ENCODE results near the gene ARL6IP6. TPM values are rescaled to one million over a fixed set of nuclear protein-coding genes. Genes with fewer than 3 reads are reported as not detected.
"Not testable (repeated sequence)": the region's sequence is repeated elsewhere in the genome, so short reads cannot be mapped to it uniquely, and the experiment has no call there.

The ARL6IP6 gene
- polyA plus RNA-seq, 4 donors: 5.7 to 21.9 (median 11.9) TPM

DNA sequence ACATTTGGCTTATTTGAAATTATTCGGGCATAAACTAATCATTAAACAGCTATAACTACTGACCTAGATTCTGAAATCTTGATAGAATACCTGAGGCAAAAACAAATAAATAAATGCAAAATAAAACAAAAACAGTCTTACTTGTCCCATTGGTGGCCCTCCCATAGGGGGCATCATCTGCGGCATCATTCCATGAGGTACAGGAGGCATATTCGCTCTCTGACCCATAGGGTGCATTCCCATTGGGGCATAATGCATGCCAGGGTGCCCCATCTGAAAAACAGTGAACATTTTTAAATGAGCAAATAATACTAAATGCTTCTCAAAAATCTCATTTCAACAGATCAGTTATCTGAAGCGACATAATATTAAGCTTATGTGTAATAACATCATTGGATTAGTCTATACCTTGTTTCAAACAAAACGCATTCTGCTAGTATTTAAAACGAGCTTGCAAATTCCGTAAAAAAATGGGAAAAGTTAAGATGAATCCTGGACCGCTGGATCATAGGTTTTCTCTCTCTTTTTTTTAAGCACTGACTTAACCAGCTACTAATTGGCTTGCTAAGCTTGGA is 2.5 kb upstream of the ARL6IP6 start:
- FAIRE-seq: no peak
- H3K9me3 ChIP-seq (ENCODE audit: control insufficient read depth in 2 of 2, insufficient read depth in 1 of 2, low read depth in 1 of 2, low read length in 1 of 2): no peaks in the 10 kb centered on the region
- peak; percentile 18 to 35 for DNase-seq
- peaks cover 0 to 4% (median 4%) of the 10 kb centered on the region in 3 donors for H3K36me3 ChIP-seq (ENCODE audit: control insufficient read depth in 3 of 3, insufficient read depth in 2 of 3, low read depth in 1 of 3, low read length in 3 of 3)
- H3K27me3 ChIP-seq (ENCODE audit: control insufficient read depth in 3 of 3, insufficient read depth in 3 of 3, low read length in 3 of 3): no peaks in the 10 kb centered on the region
- no peak overlapping the region for H3K27ac ChIP-seq (ENCODE audit: low read depth in 1 of 3, low read length in 2 of 3)
- WGBS, 3 donors: 16 to 27% (median 24%) methylated on average over 8 of the region's 8 CpGs
- H3K4me3 ChIP-seq (ENCODE audit: low read depth in 1 of 3, low read length in 3 of 3): peak overlapping the region in 2 of 3 donors; percentile 11 to 77
- H3K4me1 ChIP-seq (ENCODE audit: control insufficient read depth in 3 of 3, insufficient read depth in 2 of 3, low read depth in 1 of 3, low read length in 2 of 3): peaks cover 3 to 10% (median 3%) of the 10 kb centered on the region in 3 donors

DNA sequence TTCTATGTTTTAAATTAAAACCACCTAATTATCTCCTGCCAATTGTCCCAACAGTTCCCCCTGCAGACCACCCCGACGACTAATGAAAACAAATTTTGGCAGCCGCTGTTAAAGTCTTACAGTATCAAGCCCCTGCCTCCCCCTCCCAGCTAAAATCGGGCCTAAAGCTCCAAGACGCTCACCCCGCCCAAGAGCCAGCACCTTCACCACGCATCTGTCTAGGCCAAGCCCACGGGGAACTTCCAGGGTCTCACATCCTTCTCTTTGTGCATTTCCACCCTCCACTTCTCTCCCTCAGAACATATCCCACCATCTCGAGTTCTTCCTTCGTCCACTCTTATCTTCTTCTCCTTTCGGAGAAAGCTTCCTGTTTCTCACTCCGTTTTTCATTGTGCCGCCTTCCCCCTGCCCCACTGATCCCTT is 1.6 kb upstream of the ARL6IP6 start:
- no peak for FAIRE-seq

DNA sequence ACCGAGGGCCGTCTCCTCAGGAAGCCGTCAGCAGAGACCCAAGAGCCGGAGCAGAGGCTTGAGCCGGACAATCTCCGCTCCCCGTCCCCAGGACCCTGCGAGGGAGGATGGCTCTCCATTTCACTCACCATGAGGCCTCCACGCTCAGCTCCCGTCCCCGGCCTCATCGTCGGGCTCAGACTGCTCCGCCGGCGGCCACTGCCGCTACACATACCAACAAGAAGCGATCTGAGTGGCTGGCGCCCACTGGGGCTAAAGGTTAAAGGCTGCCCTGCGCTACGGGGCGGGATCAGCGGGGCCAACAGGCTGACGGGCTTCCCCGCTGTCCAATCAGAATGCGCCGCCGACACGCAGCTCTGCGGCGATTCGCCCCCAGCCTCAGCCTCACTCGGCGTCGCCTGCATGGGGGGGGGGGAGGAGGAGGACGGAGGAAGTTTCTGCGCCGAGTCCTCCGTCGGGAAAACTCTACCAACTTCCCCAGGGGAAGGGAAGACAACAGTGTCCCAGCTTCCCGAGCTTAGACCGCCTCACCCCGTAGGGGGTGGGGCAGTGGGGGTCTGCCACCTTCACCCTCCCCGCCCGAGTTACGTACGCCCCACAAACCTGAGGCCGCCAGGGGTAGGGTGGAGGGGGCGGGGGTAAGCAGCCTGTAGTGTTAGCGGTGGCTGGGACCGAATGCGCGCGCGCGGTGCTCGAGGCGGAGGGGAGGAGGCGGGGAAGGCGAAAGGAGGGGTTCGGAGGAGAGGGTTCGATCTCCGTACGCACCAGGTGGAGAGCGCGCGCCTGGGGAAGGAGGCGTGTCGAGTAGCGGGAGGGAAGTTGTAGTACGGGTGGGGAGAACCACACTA is 968 bp upstream of the ARL6IP6 start, which contains the start of gene PRPF40A:
PRPF40A (minus strand) TSS at position 234 of the 848 bp plus-strand sequence; CDS start at position 212, 22 bp downstream.
- no peak for FAIRE-seq
- 0 to 1% (median 0%) methylated on average over 63 to 71 of the region's 71 CpGs for WGBS, 3 donors

More for the DNA sequence above, 1.6 kb upstream of the ARL6IP6 start:
- Histone ChIP-seq H3K36me3 (ENCODE audit: control insufficient read depth in 3 of 3, insufficient read depth in 2 of 3, low read depth in 1 of 3, low read length in 3 of 3) (peaks cover 0 to 4% (median 4%) of the 10 kb centered on the region in 3 donors), H3K4me3 (ENCODE audit: low read depth in 1 of 3, low read length in 3 of 3) (peak overlapping the region; percentile 53 to 83 (median 77)), H3K27me3 (ENCODE audit: control insufficient read depth in 3 of 3, insufficient read depth in 3 of 3, low read length in 3 of 3) (no peaks in the 10 kb centered on the region), H3K9me3 (ENCODE audit: control insufficient read depth in 2 of 2, insufficient read depth in 1 of 2, low read depth in 1 of 2, low read length in 1 of 2) (no peaks in the 10 kb centered on the region), H3K27ac (ENCODE audit: low read depth in 1 of 3, low read length in 2 of 3) (peak overlapping the region; percentile 39 to 98 (median 92)), H3K4me1 (ENCODE audit: control insufficient read depth in 3 of 3, insufficient read depth in 2 of 3, low read depth in 1 of 3, low read length in 2 of 3) (peaks cover 3 to 10% (median 3%) of the 10 kb centered on the region in 3 donors)
- WGBS, 3 donors: 0 to 1% (median 0%) methylated on average over 13 of the region's 13 CpGs
- no peak for DNase-seq

DNA sequence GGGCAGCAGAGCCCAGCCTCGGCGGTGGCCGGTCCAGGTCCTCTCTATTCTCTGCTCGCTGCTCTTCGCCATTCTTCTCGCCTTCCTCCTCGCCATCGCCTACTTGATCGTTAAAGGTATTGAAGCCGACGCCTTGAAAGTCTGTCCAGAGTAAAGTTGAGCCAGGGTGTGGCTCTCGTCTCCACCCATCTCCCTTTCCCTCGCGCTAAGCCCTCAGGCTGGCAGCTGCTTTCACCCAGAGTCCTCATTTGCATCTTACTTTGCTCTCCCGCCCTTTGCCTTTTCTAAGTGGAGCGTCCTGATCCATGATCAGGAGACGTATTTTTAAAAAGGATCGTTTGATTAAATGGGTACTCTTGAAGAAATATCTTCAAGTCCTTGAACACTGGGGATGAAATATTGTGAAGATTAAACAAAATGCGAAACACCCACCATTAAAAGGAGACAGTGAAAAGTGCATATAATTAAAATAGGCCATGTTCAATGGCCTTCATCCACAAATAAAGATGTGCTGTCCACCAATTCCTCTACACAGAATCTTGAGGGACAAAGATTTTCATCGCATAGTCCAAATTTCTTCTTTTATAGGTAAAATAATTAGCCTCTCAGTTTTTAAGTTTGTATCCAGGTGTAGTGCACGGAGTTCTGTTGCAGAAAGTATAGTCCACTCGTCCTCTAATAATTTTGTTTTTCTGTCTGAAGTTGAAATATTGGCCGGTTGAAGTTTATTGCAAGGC is 657 bp downstream of the ARL6IP6 start:
- no peaks in the 10 kb centered on the region for H3K9me3 ChIP-seq (ENCODE audit: control insufficient read depth in 2 of 2, insufficient read depth in 1 of 2, low read depth in 1 of 2, low read length in 1 of 2)
- DNase-seq (peak; percentile 88 to 93), FAIRE-seq (no peak)
- H3K36me3 ChIP-seq (ENCODE audit: control insufficient read depth in 3 of 3, insufficient read depth in 2 of 3, low read depth in 1 of 3, low read length in 3 of 3): peaks cover 0 to 1% (median 0%) of the 10 kb centered on the region in 3 donors
- peak overlapping the region; percentile 98 to 100 (median 99) for H3K27ac ChIP-seq (ENCODE audit: low read depth in 1 of 3, low read length in 2 of 3)
- WGBS, 3 donors: 2 to 4% (median 3%) methylated on average over 23 of the region's 23 CpGs
- H3K4me3 ChIP-seq (ENCODE audit: low read depth in 1 of 3, low read length in 3 of 3): peak overlapping the region; percentile 53 to 77 (median 66)
- peaks cover 3 to 10% (median 3%) of the 10 kb centered on the region in 3 donors for H3K4me1 ChIP-seq (ENCODE audit: control insufficient read depth in 3 of 3, insufficient read depth in 2 of 3, low read depth in 1 of 3, low read length in 2 of 3)
- H3K27me3 ChIP-seq (ENCODE audit: control insufficient read depth in 3 of 3, insufficient read depth in 3 of 3, low read length in 3 of 3): no peaks in the 10 kb centered on the region

More for the DNA sequence above, 968 bp upstream of the ARL6IP6 start, which contains the start of gene PRPF40A:
- Histone ChIP-seq H3K9me3 (ENCODE audit: control insufficient read depth in 2 of 2, insufficient read depth in 1 of 2, low read depth in 1 of 2, low read length in 1 of 2) (no peaks in the 10 kb centered on the region), H3K4me3 (ENCODE audit: low read depth in 1 of 3, low read length in 3 of 3) (peak within 1 kb of the TSS; percentile 53 to 83 (median 77)), H3K4me1 (ENCODE audit: control insufficient read depth in 3 of 3, insufficient read depth in 2 of 3, low read depth in 1 of 3, low read length in 2 of 3) (peaks cover 3 to 10% (median 3%) of the 10 kb centered on the region in 3 donors), H3K36me3 (ENCODE audit: control insufficient read depth in 3 of 3, insufficient read depth in 2 of 3, low read depth in 1 of 3, low read length in 3 of 3) (peaks cover 0 to 4% (median 3%) of the 10 kb centered on the region in 3 donors), H3K27ac (ENCODE audit: low read depth in 1 of 3, low read length in 2 of 3) (peak within 1 kb of the TSS; percentile 98 to 100 (median 99)), H3K27me3 (ENCODE audit: control insufficient read depth in 3 of 3, insufficient read depth in 3 of 3, low read length in 3 of 3) (no peaks in the 10 kb centered on the region)
- peak; percentile 98 to 99 for DNase-seq

DNA sequence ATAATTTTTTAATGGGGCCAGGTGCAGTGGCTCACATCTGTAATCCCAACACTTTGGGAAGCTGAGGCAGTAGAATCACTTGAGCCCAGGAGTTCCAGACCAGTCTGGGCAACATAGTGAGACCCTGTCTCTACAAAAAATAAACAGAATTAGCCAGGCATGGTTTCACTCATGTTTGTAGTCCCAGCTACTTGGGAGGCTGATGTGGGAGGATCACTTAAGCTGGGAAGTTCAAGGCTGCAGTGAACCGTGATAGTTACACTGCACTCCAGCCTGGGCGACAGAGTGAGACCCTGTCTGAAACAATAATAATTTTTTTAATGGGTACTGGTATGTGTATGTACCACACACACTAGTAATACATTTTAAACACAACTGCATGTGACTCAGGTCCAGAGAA is 2.4 kb downstream of the ARL6IP6 start:
- peaks cover 3 to 10% (median 3%) of the 10 kb centered on the region in 3 donors for H3K4me1 ChIP-seq (ENCODE audit: control insufficient read depth in 3 of 3, insufficient read depth in 2 of 3, low read depth in 1 of 3, low read length in 2 of 3)
- 79 to 82% (median 81%) methylated on average over 2 of the region's 2 CpGs for WGBS, 3 donors
- no peak for DNase-seq

DNA sequence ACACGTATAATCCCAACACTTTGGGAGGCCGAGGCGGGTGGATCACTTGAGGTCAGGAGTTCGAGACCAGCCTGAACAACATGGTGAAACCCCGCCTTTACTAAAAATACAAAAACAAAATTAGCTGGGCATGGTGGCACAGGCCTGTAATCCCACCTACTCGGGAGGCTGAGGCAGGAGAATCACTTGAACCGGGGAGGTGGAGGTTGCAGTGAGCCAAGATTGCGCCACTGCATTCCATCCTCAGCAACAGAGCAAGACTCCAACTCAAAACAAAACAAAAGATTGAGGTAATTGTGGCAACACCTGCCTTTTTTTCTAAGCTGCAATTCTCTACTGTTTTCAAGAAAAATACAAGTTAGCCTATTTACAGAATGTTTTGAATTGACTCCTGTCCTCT is 4.2 kb downstream of the ARL6IP6 start:
- H3K27me3 ChIP-seq (ENCODE audit: control insufficient read depth in 3 of 3, insufficient read depth in 3 of 3, low read length in 3 of 3); H3K36me3 ChIP-seq (ENCODE audit: control insufficient read depth in 3 of 3, insufficient read depth in 2 of 3, low read depth in 1 of 3, low read length in 3 of 3); FAIRE-seq; DNase-seq; H3K9me3 ChIP-seq (ENCODE audit: control insufficient read depth in 2 of 2, insufficient read depth in 1 of 2, low read depth in 1 of 2, low read length in 1 of 2); H3K4me3 ChIP-seq (ENCODE audit: low read depth in 1 of 3, low read length in 3 of 3); H3K27ac ChIP-seq (ENCODE audit: low read depth in 1 of 3, low read length in 2 of 3); H3K4me1 ChIP-seq (ENCODE audit: control insufficient read depth in 3 of 3, insufficient read depth in 2 of 3, low read depth in 1 of 3, low read length in 2 of 3): not testable (repeated sequence)
- 93 to 97% (median 96%) methylated on average over 8 of the region's 8 CpGs for WGBS, 3 donors

More for the DNA sequence above, 2.4 kb downstream of the ARL6IP6 start:
- Histone ChIP-seq H3K27ac (ENCODE audit: low read depth in 1 of 3, low read length in 2 of 3) (no peak overlapping the region), H3K27me3 (ENCODE audit: control insufficient read depth in 3 of 3, insufficient read depth in 3 of 3, low read length in 3 of 3) (no peaks in the 10 kb centered on the region), H3K9me3 (ENCODE audit: control insufficient read depth in 2 of 2, insufficient read depth in 1 of 2, low read depth in 1 of 2, low read length in 1 of 2) (no peaks in the 10 kb centered on the region), H3K4me3 (ENCODE audit: low read depth in 1 of 3, low read length in 3 of 3) (no peak overlapping the region), H3K36me3 (ENCODE audit: control insufficient read depth in 3 of 3, insufficient read depth in 2 of 3, low read depth in 1 of 3, low read length in 3 of 3) (peaks cover 0 to 1% (median 0%) of the 10 kb centered on the region in 3 donors)
- no peak for FAIRE-seq

DNA sequence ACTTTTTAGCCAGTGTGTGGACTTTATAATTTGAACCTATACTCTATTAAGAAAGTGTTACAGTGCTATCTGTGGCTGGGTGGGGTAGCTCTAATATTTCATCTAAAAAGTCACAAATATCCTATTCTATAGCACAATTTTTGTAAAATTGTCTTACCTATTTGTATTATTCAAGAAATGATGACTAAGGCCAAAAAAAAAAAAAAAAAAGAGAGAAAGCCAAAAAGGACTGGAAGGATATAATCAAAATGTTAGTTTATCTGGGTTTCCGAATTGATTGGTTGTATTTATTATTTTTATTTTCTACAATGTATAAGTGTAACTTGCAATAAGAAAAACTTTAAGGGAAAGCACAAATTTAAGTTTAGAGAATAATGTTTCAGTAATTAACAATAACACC is 5.5 kb downstream of the ARL6IP6 start:
- peaks cover 1 to 7% (median 3%) of the 10 kb centered on the region in 3 donors for H3K4me1 ChIP-seq (ENCODE audit: control insufficient read depth in 3 of 3, insufficient read depth in 2 of 3, low read depth in 1 of 3, low read length in 2 of 3)
- H3K4me3 ChIP-seq (ENCODE audit: low read depth in 1 of 3, low read length in 3 of 3): no peak overlapping the region
- no peaks in the 10 kb centered on the region for H3K9me3 ChIP-seq (ENCODE audit: control insufficient read depth in 2 of 2, insufficient read depth in 1 of 2, low read depth in 1 of 2, low read length in 1 of 2)
- FAIRE-seq (peak; percentile 75), DNase-seq (no peak)
- 91 to 99% (median 93%) methylated on average over 1 of the region's 1 CpG for WGBS, 3 donors
- H3K36me3 ChIP-seq (ENCODE audit: control insufficient read depth in 3 of 3, insufficient read depth in 2 of 3, low read depth in 1 of 3, low read length in 3 of 3): peaks cover 0 to 1% (median 0%) of the 10 kb centered on the region in 3 donors
- H3K27me3 ChIP-seq (ENCODE audit: control insufficient read depth in 3 of 3, insufficient read depth in 3 of 3, low read length in 3 of 3): no peaks in the 10 kb centered on the region
- H3K27ac ChIP-seq (ENCODE audit: low read depth in 1 of 3, low read length in 2 of 3): no peak overlapping the region

DNA sequence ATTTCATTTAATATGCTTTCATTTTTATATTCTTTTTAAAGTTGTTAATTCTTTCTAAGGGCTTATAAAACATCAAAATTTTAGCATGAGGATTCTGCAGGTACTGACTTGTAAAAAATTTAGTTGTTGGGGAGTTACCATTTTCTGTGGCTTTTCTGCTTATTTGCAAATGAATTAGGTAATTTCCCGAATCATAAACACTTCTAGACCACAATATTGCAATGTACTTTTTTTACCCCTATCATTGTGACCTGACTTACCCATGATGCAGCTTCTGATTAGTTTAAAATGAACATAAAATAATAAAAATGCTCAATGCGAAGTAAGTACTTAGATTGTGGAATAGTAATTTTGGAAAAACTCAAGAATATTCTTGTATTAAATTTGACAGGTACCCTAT is 11.4 kb downstream of the ARL6IP6 start:
- Histone ChIP-seq H3K27ac (ENCODE audit: low read depth in 1 of 3, low read length in 2 of 3) (no peak overlapping the region), H3K4me1 (ENCODE audit: control insufficient read depth in 3 of 3, insufficient read depth in 2 of 3, low read depth in 1 of 3, low read length in 2 of 3) (no peaks in the 10 kb centered on the region), H3K4me3 (ENCODE audit: low read depth in 1 of 3, low read length in 3 of 3) (no peak overlapping the region), H3K27me3 (ENCODE audit: control insufficient read depth in 3 of 3, insufficient read depth in 3 of 3, low read length in 3 of 3) (no peaks in the 10 kb centered on the region), H3K36me3 (ENCODE audit: control insufficient read depth in 3 of 3, insufficient read depth in 2 of 3, low read depth in 1 of 3, low read length in 3 of 3) (no peaks in the 10 kb centered on the region), H3K9me3 (ENCODE audit: control insufficient read depth in 2 of 2, insufficient read depth in 1 of 2, low read depth in 1 of 2, low read length in 1 of 2) (no peaks in the 10 kb centered on the region)
- FAIRE-seq: no peak
- peak in 1 of 2 donors; percentile 6 for DNase-seq
- 75 to 90% (median 81%) methylated on average over 2 of the region's 2 CpGs for WGBS, 3 donors
